Stimulated activated CD8-positive, alpha-beta memory T cell treated with anti-CD3 and anti-CD28 coated beads, Interleukin-4, amount 100 ng/mL, for 24 hours (primary cell): Measurements from ENCODE around the gene DDX39A.

ENCODE experiments used
- DNase-seq: peaks from one replicate; pipeline ENCODE4 v3.0.0-alpha.2; 2020; ENCODE audit warnings: low read depth

The DDX39A gene

DNA sequence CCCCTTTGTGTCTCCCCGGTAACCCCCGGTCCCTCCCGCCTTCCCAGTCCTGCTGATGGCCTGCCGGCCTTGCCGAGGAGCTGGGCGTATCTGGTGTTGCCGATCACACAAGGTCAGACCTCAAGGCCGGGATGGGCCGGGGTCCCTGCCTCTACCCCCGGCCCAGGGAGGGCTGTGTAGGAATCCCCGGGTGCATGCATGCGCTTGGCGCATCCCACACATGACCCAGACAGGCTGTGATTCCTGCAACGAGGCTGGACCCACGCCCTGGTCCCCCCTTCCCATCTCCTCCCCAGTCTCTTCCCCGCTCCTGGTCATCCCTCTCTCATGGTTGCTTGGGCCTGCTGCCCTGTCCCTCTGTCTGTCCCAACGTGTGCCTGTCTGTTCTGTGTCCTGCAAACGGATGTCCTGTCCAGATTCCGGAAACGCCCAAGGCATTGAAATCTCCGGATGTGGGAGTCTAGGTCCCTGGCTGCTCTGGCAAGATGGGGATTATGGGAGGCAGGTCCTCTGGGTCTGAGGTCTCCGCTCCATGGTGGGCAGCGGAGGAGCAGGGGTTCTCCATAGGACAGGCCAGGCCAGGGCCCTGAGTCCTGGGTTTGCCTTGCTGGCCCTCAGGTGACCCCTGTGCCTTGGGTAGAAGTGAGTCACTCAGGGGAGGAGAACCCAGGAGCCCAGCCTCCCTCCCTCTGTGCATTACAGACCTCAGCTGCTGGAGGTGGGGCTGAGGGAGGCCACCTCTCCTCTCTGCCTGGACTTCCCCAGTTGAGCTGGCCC is 15.6 kb upstream of the DDX39A start:
- peak; percentile 50 for DNase-seq

DNA sequence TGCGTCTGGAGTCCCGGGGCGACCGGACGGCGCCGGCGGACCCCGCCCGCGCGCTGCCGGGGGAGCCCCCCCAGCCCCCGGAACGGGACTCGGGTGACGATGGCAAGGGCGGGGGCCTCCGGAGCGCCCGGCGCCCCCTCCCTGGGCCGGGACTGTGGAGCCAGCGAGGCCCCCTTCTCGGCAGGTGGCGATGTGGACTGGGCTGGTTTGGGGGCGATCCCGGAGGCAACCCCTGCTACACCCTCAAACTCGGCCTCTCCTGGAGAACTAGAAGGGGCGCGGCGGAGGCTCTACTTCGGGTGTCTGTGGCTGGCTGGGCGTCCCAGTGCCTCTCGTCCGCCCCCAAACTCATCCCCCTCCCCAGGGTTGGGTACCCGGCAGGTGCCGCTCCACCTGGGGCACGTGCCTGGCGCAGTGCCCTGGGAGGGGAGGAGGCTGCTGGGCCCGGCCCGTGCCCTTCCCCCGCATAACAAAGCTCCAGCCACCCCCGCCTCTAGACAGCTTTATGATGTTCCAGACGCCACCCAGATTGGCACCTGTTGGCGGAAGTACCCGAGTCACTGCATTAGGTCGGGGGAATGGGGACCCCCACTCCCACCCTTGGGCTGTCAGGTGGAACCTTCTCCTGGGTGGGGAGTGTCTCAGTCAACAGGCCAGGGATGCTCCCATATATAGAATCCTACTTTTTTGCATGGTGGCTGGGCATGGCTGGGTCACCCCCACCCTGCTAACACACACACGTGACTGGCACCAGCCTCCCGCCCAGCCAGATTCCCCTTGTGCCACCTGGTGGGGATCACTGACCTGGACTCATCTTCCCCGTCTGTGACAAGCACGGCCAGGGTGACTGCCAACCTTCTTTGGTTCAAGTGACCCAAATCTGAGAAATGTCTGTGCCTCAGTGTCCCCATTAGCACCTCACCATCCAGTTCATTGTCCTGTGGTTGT is 14.7 kb upstream of the DDX39A start:
- no peak for DNase-seq

DNA sequence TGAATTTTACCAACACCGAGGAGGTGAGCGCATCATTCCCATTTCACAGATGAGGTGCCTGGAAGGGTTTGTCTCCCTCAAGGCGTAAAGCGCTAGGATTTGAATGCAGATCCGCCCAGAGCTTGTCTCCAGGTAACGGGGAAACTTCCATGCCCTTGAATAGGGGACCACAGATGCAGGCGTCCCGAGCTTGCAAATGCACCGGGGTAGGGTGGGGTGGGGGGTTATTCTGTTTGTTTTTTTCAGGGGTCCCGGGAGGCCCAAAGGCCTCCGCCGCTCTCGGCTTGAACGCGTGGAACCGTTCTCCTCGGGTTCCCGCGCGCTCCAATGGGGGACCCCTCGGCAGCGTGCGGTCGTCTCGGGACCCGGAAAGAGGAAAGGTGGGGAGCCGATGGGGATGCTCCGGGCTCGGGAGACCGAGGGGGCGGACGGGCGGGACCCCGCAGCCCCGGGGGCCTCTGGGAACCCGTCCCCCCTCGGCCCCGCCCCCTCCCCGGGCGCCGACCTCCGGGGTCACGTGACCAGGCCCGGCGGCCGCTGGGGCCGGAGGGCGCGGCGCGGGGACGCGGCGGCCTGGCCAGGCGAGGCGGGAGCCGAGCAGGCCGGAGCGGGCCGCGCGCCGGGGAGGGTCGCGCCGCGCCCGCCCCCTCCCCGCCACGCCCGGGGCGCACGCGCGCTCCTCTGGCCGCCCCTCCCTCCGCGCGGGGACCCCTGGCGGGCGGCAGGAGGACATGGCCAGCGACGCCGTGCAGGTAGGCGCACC is 13.8 kb upstream of the DDX39A start, which contains the start of gene PKN1:
TSS of gene PKN1 (plus strand) at position 516 of the 763 bp plus-strand sequence. CDS start at position 732, 216 bp downstream.
- DNase-seq, result peak; percentile 61

DNA sequence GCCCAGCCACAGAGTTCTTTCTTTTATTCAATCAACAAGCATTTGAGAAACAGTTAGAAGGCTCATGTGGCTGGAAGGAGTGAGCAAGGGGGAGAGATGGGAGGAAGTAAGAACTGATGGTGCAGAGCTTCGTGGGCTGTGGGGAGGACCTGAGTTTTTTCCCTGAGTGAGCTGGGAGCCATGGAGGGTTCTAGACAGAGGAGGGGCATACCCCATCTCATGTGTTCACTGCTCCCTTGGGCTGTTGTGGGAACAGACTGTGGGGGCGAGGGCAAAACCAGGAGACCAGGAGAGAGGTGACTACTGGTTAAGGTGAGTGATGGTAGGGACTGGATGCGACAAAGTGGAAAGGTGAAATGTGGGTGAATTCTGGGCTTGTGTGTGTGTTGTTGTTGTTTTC is 11.6 kb upstream of the DDX39A start:
- no peak for DNase-seq

DNA sequence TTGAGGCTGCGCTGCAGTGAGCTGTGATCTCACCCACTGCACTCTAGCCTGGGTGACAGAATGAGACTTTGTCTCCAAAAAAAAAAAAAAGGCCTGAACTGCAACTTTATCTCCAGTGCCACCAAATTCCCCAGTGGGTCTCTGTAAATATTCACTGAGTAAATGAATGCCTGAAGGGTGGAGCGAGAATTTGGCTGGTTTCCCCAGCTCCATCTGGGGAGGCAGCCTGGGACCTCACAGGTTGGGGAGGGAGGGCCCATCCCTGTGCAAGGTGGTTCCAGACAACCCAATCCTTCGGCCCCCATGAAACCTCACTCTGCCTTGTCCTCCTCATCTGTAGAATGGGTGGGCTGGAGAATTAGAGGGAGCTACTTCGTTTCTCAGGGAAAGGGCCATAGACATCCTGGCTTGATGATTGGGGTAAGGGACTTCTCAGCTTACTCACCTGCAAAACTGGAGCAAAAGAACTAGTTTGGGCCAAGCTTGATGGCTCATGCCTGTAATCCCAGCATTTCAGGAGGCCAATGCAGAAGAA is 9.8 kb upstream of the DDX39A start:
- DNase-seq, result no peak

DNA sequence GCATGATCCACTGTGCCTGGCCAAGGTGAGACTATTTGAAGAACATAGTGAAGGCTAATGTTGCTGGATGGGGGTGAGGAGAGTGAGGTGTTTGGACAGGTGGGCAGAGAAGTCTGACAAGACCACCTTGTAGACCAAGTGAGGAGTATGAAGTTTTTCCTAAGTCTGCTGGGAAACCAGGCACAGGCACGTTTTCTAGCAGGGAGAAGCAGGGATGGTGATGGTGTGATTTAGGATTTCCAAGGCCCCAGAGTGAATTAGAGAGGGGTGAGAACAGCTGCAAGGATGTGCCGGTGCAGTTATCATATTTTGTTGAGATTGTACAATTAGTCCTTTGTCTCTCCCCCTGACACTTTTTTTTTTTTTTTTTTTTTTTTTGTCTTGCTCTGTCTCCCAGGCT is 8.3 kb upstream of the DDX39A start:
- no peak for DNase-seq

DNA sequence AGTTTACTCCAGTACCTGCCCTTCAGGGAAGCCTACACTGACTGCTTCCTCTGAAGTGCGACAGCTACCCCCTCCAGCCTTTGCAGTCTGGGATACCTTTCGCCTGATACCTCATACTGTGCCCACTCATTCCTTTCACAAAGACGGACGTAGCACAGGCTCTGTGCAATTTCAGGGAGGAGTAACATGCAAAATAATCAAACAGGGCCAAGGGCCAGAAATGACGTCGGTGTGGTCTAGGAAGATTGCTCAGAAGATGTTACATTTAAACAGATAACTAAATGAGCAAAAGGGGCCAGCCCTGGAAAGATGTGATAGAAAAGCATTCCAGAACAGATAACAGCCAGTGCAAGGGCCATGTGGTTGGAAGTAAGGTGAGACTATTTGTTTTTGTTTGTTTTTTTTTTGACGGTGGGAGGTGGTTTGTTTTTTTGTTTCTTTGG is 6.6 kb upstream of the DDX39A start:
- no peak for DNase-seq

DNA sequence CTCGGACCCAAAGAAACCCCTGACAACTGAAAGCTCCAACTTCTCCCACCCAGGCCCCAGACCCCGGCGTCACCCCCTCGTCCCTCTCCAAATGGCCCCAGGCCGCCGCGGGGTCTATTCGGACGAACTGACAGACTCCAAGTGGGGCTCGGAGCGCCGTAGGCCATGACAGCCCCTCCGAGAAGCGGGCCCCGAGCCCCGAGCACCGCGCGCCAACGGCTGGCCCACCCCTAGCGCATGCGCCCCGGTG is 360 bp downstream of the DDX39A start:
- peak; percentile 82 for DNase-seq

DNA sequence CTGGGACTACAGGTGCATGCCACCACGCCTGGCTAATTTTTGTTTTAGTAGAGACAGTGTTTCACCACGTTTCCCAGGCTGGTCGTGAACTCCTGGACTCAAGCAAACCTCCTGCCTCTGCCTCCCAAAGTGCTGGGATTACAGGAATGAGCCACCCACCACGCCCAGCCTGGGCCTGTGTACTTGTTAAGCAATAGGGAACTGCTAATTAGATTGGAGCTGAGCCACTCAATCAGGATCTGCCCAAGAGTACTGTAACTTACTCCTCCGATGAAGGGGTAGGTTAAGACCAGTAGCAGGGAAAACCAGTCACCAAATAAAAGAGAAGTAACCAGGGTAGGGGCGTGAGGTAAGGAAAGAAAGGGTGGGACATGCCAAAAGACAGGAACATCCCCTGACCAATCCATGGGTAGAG is 2.3 kb downstream of the DDX39A start:
- DNase-seq, result no peak

DNA sequence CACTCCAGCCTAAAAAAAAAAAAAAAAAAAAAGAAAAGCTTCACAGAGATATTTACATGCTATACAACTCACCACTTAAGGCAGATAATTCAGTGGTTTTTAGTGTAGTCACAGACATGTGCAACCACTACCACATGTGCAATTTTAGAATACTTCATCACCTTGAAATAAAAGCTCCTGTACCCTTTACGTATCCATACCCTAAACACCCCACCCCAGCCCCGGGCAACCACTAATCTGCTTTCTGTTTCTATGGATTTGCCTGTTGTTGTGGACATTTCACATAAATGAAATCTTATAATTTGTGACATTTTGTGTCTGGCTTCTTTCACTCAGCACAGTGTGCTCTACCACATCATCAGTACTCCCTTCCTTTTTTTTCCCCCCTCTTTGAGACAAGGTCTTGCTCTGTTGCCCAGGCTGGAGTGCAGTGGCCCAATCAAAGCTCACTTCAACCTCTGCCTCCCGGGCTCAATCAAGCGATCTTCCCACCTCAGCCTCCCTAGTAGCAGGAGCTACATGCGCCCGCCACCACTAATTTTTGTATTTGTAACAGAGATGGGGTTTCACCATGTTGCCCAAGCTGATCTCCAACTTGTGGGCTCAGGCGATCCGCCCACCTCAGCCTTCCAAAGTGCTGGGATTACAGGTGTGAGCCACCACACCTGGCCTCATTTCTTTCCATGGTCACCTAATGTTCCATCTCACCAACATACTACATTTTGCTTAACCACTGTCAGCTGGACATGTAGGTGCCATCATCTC is 4.0 kb downstream of the DDX39A start:
- no peak for DNase-seq

DNA sequence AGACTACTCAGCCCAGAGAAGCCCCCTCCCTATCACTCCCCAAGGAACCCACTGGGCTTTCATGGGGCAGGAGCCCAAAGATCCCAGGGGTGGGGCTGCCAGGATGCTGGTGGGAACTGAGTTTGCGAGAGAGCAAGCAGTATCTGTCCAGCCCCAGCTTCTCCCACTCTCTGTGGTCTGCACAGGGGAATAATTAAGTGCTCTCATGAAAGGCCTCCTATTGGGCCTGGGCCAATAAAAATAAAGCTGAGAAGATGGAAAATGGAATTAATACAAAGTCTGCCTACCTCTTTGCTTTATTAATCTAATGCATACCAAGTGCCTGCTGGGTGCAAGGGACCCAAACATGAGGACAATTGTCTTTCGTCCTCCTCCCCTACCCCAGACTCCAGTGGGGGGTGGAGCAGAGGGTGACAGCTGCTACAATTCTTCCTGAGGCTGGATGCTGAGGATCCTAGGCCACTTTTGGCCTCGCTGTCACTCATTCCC is 5.4 kb downstream of the DDX39A start:
- DNase-seq, result no peak

DNA sequence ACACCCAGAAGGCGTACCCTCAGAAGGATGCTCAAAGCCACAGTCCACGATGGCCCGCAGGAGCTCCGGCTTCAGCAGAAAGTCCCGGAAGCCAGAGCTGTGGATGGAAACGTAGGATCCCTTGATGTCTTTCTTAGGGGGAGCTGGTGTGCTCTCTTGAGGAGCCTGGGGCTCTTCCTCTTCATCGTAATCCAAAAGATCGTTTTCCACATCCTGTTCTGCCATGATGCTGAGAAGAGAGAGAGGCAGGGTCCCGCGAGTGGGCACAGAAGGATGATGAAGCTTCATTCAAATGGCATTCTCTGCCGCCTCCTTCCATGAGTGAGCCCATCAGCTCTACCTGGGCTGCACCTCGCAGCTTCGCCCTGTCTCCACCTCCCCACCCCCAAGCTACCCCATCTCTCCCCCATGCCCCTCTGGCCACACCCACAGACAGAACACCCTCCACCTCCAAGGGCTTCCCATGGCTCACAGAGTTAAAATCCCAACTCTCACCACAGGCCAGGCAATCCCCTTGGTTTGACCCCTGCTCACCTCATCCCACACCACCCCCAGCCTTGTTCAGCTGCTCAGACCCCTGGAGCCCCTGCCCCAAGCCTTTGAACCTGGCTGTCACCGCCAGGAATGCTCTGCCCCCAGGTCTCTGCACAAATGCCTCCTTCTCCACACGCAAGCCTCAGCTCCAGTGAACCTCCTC is 6.0 kb downstream of the DDX39A start:
- no peak for DNase-seq

DNA sequence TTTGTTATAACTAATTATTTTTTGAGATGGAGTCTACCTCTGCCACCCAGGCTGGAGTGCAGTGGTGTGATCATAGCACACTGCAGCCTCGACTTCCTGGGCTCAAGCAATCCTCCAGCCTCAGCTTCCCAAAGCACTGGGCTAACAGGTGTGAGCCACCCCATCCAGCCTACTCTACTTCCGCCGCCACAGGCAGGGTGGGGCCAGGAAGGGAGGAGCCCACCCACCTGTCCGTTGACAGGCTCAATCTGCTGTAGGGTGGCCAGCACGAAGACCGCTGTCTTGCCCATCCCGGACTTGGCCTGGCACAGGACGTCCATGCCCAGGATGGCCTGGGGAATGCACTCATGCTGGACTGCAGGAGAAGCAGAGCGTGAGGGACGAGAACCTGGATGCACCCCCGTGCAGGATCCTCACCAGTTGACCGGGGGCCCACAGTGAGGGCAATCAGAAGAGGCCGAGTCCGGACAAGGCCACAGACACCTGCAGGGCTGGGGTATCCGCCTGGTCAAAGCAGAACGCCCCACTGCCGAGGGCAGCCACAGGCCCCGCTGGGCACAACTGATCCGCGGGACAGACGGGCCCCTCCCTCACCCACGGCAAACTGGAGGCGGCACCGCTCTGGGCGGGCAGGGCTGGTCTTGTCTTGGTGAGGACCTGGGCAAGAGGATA is 6.7 kb downstream of the DDX39A start:
- no peak for DNase-seq

DNA sequence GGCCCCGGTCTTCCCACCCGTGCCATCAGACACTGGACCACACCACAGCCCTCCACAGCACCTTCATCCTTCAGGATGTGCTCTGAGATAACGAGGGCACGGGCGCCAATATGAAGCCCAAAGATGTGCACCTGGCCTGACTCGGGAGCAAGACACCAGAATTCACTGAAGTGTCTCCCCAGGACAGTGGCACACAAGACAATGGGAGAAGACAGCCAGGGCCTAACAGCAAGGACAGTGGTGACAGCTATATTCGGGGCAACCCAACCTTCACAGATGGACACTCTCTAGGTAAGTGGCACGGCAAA is 7.2 kb downstream of the DDX39A start:
- DNase-seq, result no peak

DNA sequence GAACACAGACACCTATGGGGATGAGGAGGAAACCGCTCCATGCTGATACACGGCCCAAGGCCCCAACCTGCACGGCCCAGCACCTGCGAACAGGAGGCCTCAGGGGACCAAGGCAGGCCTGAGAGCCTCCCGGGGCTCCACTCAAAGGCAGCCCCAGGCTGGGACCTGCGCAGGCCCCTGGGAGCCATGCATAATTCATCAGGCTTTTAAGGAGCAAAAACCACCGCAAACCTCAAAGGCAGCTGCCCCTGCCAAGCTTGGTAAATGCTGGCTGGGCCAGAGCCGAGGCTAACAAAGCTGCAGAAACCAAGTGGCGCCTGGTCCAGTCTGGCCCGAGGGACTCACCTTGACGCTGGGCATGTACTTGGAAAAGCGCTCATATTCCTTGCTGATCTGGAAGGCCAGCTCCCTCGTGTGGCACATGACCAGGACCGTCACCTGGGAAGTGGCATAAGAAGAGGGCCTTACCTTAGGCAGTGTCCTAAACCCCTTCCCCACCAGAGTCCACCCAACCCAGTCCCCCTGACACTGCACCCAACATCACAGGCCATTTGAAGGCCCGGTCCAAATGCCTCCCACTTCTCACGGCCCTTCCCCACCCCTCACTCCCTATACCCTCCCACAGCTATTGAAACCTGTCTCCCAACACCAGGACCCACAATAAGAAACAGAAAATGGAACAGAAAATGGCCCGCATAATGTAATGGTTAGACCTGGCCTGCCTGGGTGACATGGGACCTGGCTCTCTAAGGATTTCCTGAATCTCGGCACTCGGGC is 7.8 kb downstream of the DDX39A start:
- no peak for DNase-seq

DNA sequence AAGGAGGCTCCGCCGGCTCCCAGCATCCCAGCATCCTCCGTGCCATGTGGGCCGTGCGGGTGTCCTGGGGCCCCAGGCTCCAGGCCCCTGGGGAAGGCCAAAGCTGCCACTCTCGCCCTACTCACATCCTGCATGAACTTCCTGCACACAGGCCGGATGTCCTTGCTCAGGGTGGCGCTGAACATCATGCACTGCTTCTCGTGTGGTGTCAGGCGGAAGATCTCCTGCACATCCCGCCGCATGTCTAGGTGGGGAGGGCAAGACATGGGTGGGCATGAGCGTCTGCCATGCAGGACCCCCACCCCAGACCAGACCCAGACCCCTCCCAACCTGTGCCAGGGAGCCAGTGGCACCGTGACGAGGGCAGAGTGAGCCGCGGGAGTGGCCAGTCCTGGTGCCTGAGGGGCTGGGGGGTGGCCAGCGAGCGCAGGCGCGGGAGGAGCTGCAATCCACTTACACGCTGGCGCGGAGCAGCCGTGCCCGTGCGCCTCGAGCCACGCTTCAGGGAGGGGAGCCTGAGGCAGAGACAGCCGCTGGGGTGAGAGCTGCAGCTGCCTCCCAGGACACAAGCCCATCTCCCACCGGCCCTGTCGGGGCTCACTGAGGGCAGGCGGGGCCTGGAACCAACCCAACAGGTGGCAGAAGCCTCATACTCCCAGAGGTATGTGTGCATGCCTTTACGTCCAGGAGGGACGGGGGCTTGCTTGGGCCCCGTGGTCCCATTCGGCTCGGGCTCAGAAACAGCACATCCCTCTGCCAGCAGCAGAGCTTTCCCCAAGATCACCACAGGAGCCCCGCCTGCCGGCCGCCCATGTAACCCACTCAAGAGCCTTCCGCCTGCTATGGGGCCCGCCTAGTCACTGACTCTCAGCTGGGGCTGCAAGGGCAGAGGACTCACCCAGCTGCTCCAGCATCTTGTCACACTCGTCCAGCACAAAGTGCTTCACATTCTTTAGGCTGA is 8.8 kb downstream of the DDX39A start:
- DNase-seq, result no peak

DNA sequence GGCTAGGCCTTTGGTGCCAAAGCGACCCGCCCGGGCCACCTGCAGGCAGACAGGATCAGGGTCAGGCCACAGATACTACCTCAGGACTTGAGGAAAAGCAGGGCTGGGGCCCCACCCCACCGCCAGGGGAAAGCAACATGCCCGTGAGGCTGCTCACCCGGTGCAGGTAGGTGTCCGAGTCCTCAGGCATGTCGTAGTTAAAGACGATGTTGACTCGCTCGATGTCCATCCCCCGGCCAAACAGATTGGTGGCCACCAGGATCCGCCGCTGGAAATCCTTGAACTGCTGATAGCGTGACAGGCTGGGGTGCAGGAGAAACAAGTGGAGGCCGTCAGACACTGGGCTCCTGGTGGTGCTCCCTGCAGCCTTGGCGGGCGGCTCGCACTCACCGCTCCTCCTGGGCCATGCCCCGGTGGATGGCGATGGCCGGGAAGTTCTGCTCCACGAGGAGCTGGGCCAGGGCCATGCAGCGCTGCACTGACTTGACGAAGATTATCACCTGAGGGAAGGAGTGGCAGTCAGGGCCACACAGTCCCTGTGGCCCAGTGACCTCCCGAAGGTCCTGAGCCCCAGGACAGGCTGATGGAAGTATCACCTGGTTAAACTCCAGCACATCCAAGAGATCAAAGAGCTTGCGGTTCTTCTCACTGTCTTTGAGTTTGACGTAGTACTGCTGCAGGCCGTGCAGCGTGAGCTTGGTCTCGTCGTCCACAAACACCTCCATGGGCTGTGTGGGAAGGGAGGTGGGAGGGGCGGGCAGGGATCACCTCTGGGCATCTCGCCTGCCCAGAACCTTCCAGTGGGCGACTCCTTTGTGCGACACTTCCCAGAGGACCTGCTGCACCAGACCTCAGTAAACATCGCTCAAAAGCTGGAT is 9.8 kb downstream of the DDX39A start:
- DNase-seq, result no peak
